NCI-H2107 (cell line): ENCODE measurements around the gene GEMIN5.
A peak's percentile ranks its signal among the peaks of the same experiment; 100 is the strongest.

ENCODE experiments used
- DNase-seq: peaks from one replicate; lab custom pipeline; 2025; lab: John Stamatoyannopoulos, UW

GEMIN5 gene

DNA sequence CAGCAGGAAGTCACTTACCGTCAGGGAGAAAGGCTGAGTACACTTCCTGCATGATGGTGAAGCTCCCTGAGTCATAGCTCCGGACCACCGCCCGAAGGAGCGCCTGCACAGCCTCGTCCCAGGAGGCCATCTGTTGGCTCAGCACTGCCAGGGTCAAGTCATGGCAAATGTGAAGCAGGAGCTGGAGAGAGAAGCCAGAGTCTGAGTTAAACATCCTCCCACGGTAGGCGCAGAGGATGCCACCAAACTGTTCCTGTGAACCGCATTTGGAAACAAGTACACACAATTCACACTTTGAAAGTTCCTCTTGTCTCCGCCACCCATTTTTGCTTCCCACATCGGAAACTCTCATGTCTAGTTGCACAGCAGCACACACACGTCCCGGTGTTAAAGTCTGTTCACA is 45.6 kb downstream of the GEMIN5 start:
- no peak for DNase-seq

DNA sequence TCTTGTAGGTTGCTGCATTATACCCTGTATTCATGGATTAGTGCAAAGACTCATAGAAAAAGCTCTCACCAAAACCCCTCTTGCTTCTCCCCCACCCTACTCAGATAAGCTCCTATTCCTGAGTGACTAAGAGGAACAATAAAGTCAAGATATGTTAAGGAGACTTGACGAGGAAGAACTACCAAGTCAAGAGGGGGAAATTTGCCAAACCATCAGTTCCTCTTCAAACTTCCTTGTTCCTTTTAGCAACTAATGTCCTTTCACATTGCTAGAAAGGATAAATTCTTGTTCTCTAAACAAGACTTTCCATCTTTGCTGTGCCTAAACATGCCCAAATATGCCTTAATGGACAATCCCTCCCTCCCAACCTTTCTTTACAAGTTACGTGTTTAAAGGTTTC is 52.6 kb downstream of the GEMIN5 start:
- DNase-seq = no peak

DNA sequence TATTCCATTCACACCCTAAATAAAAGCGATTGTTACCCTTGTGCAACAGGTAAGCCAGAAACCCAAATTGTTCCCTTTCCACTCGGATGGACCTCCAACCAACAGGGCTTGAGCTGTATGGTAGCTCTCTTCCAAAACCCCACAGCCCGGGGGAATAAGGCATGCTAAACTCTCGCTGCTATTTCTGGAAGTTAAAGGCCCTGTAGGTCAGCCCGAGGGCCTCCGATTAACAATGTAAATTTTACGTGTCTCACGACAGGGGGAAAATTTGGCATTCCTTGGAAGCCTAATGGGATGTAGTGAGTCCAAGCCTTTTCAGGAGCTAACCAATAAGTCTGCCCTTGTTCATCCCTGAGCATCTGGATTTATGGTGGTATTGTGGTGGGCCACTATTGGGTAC is 53.6 kb downstream of the GEMIN5 start:
- DNase-seq = no peak

DNA sequence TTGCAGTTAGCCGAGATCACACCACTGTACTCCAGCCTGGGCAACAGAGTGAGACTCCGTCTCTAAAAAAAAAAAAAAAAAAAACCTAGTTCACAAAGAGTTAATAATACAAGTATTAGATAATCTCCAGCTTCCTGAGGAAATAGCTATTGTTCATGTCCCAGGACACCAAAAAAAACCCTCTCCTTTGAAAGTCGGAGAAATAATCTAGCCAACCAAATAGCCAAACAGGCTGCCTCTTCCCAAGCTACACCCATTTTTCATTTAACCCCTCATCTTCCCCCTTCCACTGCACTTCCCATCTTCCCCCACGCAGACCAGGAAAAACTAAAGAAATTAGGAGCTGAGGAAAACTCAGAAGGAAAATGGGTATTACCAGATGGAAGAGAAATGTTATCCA is 56.0 kb downstream of the GEMIN5 start:
- no peak for DNase-seq

DNA sequence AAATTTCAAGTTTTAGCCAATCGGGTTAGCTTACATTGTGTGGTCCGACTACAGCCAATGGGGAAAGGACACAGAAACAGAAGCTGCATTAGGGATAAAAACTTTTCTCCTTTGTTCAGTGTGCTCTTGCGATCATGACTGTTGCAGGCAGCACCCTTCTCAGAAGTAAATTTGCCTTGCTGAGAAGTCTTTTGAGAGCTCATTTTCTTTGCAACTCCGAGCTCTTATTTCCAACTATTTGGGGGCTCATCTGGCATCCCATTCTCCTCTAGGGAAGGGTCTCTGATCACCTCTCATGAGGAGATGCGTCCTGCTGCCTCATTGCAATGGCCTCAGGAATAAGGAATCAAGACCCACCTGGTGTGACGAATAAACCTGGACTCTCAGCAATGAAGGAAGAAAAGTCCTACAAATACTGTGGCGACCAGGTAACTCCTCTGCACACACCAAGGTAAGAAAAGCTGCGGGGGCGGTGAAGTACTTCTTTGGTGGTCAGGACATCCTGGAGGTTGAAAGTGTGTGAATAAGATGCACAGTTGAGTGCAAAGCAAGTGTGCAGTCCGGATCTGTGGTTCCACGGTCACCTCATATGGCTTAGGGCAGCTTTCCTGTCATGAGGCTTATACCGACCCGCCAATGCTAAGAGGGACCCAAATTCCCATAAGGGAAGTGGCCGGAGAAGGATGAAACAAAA is 59.2 kb downstream of the GEMIN5 start:
- no peak for DNase-seq

DNA sequence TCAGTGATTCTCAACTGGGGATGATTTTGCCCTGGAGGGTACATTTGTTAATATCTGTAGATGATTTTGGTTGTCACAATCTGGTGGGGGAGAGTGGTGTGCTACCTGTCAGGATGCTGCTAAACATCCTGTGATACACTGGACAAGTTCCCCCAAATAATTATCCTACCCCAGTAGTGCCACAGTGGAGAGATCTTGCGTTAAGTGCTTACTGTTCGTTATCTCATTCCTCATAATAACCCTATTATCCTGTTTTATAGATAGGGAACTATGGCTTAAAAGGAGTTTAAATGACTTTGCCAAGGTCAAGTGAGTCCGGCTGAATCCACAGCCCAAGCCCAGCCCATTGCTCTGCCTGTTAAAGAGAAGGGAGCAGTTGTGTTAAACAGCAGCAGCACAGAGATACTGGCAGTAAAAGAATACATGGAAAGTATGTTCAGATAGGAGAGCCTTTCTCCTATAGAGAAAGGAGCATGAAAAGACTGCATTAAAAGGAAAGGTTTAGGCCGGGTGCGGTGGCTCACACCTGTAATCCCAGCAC is 64.2 kb downstream of the GEMIN5 start:
- no peak for DNase-seq

DNA sequence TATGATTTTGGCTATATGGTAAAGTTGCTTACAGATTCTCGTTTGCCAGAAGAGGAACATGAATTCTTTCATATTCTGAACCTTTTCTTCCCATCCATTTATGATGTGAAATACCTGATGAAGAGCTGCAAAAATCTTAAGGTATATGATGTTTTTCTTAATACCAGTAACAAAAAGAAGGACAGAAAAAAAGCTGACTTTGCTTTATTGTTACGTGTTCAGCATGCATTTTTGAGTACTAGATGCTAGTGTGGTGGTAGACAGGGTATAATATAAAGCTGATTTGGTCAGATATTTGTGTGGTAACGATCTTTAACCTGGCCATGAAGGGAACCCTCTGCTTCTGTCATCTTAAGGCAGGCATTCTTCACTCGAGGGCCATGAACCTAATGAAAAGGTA is 66.3 kb downstream of the GEMIN5 start:
- DNase-seq = no peak

DNA sequence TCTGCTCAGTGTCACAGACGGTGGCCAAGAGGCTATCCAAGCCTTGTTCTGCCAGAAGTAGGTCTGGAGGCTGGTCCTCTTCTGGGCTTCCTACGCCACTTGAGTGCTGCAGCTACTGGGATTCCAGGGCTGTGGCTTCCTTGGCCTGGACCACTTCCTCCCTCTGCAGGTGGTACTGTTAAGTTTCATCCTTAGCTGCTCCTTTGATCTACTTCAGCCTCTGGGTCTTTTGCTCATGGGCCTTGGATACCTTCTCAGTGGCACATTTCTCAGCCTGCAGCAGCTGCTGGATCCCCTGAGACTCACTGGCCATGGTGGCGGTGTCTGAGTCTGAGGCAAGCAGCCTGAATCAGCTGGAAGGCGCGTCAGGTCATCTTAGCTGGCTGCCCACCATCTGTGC is 69.3 kb downstream of the GEMIN5 start:
- DNase-seq = no peak

DNA sequence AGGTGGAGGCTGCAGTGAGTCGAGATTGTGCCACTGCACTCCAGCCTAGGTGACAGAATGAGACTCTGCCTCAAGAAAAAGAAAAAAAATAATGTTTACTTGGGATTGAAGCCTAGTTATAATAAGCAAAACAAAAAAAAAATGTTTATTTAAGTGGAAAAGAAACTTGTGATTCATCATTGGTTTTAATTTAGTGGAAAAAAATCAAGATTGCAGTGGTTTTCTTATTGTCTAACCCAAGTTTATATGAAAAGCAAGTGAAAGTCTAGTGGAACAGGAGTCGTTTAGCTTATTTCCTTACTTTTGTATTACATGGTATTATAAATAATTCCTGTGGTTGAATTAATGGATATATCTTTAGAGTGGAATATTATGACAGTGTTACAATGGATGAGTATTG is 71.2 kb downstream of the GEMIN5 start:
- no peak for DNase-seq

DNA sequence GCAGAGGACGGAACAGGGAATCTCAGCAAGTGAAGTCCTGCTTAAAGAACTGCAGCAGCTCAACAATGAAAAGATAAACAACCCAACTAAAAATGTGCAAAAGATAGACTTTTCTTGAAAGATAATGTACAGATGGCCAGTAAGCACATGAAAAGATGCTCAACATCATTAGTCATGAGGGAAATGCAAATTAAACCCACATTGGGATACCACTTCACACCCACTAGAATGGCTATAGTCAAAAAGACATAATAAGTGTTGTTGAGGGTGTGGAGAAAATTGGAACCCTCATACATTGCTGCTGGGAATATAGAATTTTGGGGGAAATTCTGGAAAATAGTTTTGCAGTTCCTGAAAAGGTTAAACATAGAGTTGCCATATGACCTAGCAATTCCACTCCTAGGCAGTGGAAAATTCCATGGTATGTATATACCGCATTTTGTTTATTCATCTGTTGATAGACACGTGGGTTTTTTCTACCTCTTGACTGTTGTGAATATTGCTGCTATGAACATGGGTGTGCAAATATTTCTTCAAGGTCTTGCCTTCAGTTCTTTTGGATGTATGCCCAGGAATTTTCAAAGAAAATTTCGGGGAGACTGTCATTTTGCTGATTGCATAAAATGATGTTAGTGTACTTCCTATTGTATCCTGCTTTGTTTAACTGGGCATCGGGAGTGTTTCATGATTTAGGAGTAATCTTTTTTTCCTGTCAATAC is 72.4 kb downstream of the GEMIN5 start:
- no peak for DNase-seq

DNA sequence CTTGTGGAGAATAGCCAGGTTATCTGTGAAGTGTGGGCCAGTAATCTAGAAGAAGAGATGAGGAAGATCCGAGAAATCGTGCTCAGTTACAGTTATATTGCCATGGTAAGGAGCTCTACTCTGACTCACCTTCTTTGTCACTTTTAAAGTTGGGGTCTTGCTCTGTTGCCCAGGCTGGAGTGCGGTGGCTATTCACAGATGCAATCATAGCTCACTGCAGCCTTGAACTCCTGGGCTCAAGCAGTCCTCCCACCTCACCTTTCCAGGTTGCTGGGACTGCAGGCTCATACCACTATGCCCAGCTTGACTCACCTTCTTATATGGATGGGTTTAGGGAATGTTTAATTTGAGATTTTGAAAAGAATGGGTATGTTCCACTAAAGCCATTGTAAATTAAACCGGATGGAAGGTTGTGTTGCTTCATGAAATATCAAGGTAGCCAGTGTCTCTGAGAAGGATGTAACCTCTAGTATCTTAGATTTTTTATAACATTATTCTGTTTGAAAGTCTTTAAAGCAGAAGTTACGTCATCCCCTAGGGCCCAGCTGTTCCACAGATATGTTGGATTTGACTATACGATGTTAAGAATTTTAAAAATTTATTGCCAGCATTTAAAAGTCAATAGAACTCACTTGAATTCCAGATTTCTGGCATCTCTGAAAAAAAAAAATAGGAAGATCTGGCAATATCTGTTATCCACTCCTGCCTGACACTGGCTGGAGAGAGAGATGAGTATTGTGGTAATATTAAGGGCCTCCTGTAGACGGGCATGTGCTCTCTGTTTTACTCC is 74.5 kb downstream of the GEMIN5 start:
- DNase-seq = no peak

DNA sequence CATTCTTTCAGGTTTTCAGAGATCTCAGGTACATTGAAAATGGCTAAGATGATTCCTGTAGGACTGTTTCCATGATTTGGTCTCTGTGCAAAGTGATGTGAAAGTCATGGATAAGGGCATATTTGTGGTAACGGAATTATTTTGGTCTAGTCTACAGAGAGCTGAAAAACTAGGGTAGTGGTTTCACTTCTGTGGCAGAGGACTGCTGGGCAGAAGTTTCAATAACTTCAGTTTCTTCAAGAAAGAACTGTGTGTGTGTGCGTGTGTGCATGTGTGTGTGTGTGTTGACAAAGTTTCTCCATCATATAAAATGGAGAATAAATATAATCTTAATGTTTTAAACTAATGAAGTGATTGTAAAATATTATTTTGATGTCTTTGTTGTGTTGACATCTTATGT is 75.2 kb downstream of the GEMIN5 start:
- no peak for DNase-seq

DNA sequence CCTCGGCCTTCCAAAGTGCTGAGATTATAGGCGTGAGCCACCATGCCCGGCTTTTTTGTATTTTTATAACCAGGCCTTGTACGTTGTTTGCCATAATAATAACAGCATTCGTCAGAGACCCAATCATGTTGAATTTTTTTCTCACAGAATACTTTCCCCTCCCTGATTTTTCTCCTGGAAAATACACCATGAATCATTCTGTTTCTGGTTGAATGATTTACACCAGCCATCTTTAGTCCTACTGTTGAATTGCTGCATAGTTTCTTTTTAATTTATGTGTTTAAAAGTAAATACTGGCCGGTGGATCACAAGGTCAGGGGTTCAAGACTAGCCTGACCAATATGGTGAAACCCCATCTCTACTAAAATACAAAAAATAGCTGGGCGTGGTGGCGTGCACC is 76.1 kb downstream of the GEMIN5 start:
- DNase-seq = no peak

DNA sequence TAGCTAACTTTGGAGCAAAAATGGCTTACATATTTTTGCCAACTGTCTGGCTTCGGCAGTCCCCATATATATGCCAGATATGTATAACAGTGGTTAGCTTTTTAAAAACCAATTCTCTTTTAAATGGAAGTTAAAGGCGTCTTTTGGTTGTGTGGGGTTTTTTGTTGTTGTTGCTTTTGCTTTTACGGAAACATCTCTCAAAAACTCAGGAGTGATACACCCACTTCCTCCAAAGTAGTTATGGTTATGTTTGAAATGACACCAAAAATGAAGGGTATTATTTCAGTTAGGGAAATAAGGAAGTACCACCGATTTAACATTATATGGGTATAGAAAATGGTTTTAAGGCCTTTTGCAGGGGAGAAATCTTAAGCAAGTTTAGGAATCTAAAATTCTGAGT is 77.2 kb downstream of the GEMIN5 start:
- DNase-seq = no peak

DNA sequence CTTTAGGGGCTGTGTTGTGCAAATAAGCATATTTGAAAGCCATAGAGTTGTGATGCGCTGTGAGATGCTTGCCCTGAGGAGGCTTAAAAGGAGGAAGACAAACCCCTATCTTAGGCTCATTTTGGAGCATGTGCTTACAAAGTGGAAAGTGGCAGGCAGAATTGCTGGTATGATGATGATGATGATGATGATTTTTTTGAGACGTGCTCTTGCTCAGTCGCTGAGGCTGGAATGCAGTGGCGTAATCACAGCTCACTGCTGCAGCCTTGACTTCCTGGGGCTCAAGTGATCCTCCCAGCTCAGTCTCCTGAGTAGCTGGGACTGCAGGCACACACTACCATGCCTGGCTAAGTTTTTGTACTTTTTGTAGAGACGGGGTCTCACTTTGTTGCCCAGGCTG is 77.9 kb downstream of the GEMIN5 start:
- no peak for DNase-seq

DNA sequence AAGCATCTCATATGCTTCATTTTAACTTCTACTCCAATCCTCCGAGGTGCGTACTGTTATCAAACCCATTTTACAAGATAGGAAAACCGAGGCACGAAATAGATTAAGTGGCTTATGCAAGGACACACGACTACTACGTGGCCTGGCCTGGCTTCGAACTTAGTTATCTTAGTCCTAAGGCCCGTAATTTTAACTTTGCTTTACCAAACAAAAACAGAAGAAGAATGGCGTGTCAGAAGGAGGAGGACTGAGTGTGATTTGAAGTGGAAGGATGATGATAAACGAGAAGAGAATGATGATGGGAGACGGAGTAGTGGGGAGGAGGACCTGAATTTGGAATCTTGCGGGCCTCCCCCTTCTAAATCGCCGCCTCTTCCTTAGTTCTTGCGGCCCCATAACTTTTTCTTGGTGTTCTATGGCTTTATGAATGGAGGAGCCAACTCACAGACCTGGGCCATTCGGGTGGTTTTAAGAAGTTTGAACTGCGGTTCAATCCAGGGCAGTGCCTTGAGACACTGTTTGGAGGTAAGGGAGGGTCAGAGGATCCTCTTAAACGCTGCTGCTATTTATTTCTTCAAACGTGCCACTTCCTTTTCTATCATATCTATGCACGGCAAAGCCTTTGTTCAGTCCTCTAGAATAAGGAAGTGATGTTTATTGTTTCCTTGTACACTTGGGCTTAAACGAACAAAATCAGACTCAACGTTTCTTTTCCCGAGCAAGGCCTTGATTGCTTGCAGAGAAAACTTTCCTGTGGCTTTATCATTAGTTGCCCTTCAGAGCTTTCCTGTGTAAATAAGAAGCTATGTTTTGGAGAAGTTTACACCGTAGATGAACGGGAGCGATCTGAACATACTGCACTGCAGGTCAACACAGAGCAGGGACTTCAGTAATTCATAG is 78.8 kb downstream of the GEMIN5 start:
- DNase-seq = no peak

DNA sequence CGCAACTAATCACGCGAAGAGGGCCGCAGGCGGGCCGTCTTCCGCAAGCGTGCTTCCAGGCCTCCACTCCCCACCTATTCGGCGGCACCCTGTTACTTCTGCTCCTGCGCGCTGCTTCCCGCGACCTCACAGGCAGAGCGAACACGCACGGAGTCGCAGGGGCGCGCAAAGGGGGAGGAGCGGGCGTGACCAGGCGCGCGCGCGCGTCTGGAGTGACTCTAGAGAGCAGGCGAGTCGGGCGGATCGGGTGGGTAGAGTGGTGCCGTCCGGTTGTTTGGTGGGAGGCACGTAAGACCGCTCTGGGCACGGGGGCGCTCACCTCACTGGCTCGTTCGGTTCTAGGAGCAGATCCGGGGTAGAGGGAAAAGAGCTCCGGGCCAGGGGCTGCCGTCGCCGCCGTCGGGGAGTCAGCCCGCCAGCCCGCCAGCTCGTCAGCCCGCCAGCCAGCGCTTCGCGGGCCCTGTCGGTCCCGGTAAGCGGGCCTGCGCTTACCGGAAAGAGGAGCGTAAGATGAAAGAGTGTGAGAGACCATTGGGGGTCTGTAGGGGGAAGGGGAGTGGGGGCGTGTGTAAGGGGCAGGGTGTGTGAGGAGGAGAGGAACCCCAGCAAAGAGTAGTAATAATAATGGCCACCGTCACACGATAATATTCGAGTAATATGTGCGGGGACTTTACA is 79.6 kb downstream of the GEMIN5 start, which contains the start of gene CNOT8:
Gene CNOT8, plus strand, starts transcription at position 331 of the 675 bp plus-strand sequence. CDS start 4,652 bp downstream, outside the sequence.
- peak; percentile 77 for DNase-seq

DNA sequence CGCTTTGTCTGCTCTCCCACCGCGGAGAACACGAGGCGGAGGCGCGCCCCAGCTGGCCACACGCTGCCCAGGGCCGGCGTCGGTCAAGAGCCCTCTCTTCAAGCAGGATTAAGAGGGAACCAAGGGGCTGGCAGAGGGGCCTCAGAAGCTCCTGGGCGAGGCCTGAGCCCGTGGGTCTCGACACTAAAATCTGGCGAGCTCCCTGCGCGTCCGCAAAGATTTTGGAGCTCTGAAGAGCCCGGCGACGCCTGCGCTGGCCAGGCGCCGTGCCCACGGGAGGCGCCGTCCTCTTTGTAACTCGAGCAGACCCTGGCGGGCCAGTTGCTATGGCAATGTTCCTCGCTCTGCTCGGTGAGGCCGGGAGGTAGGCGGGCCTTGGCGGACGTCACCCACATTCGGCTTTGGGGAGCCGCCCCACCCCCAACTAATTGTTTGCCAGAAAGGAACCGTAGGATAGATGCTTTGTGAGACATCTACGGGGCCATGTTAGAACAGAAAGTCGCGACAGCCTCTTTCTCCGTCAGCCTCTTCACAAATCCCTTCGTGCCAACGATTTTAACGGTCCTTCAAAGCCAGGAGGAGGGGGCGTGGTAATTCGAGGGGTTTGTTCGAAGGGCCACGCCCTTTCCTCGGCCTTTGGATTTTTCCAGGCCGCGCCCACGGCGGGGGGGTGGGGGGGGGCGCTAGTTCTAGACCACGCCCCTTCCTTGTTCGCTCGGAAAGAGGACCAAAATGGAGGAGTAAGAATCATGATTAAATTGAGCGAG is 80.3 kb downstream of the GEMIN5 start:
- DNase-seq = peak; percentile 77

DNA sequence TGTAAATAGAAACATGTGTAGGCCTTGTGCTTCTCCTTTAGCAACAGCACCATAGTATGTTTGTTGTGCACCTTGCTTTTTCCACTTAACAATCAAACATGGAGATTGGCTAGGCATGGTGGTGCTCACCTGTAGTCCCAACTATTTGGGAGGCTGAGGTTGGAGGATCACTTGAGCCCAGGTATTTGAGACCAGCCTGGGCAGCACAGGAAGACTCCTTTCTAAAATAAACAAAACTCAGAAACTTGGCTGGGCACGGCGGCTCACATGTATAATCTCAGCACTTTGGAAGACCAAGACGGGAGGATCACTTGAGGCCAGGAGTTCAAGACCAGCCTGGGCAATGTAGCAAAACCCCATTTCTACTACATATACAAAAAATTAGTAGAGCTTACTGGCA is 86.7 kb downstream of the GEMIN5 start:
- DNase-seq = no peak
